Measurements from ENCODE around the gene ZDHHC14.

The ZDHHC14 gene

GRCh38 chr6:157713451-157714152, 332.6 kb downstream of the ZDHHC14 start:
- Histone ChIP-seq H3K4me3 (ENCODE audit: low read depth, low read length) (no peak overlapping the region), H3K36me3 (replicated peaks) (no peaks in the 10 kb centered on the region), H3K27me3 (replicated peaks) (no peaks in the 10 kb centered on the region), H3K27ac (no peak overlapping the region)
- TF ChIP-seq CTCF (IDR thresholded peaks at IDR 0.05; ENCODE audit: low read depth, low read length, missing control alignments) = no peak
- in situ Hi-C loops (cut with HindIII; ENCODE audit: low pct_ligation_motif_present, low sequenced_read_pairs) = no loop called here
- DNase-seq = no peak

- Histone ChIP-seq H3K27me3 (replicated peaks) (no peaks in the 10 kb centered on the region), H3K4me3 (ENCODE audit: low read depth, low read length) (no peak overlapping the region), H3K36me3 (replicated peaks) (no peaks in the 10 kb centered on the region), H3K27ac (no peak overlapping the region)
- in situ Hi-C loops (cut with HindIII; ENCODE audit: low pct_ligation_motif_present, low sequenced_read_pairs) = no loop called here
- DNase-seq = no peak
- TF ChIP-seq CTCF (IDR thresholded peaks at IDR 0.05; ENCODE audit: low read depth, low read length, missing control alignments) = peak; percentile 18
Measured at GRCh38 chr6:157714153-157714490, 333.1 kb downstream of the ZDHHC14 start.

GRCh38 chr6:157715728-157716164, 334.8 kb downstream of the ZDHHC14 start:
- DNase-seq = peak; percentile 68
- Histone ChIP-seq H3K27ac (no peak overlapping the region), H3K4me3 (ENCODE audit: low read depth, low read length) (no peak overlapping the region), H3K36me3 (replicated peaks) (no peaks in the 10 kb centered on the region), H3K27me3 (replicated peaks) (no peaks in the 10 kb centered on the region)
- TF ChIP-seq CTCF (IDR thresholded peaks at IDR 0.05; ENCODE audit: low read depth, low read length, missing control alignments) = no peak
- in situ Hi-C loops (cut with HindIII; ENCODE audit: low pct_ligation_motif_present, low sequenced_read_pairs) = no loop called here

GRCh38 chr6:157716251-157716995, 335.4 kb downstream of the ZDHHC14 start:
- no peak for TF ChIP-seq CTCF (IDR thresholded peaks at IDR 0.05; ENCODE audit: low read depth, low read length, missing control alignments)
- no peak for DNase-seq

GRCh38 chr6:157717340-157717748, 336.4 kb downstream of the ZDHHC14 start:
- no peak for DNase-seq
- Histone ChIP-seq H3K27me3 (replicated peaks) (no peaks in the 10 kb centered on the region), H3K27ac (no peak overlapping the region), H3K36me3 (replicated peaks) (no peaks in the 10 kb centered on the region), H3K4me3 (ENCODE audit: low read depth, low read length) (no peak overlapping the region)
- in situ Hi-C loops (cut with HindIII; ENCODE audit: low pct_ligation_motif_present, low sequenced_read_pairs) = no loop called here
- no peak for TF ChIP-seq CTCF (IDR thresholded peaks at IDR 0.05; ENCODE audit: low read depth, low read length, missing control alignments)

More at GRCh38 chr6:157716251-157716995, 335.4 kb downstream of the ZDHHC14 start:
- H3K36me3 ChIP-seq (replicated peaks) = no peaks in the 10 kb centered on the region
- no peak overlapping the region for H3K27ac ChIP-seq
- in situ Hi-C loops (cut with HindIII; ENCODE audit: low pct_ligation_motif_present, low sequenced_read_pairs) = no loop called here
- no peaks in the 10 kb centered on the region for H3K27me3 ChIP-seq (replicated peaks)
- H3K4me3 ChIP-seq (ENCODE audit: low read depth, low read length) = no peak overlapping the region
